HepG2 (cell line): Measurements from ENCODE around the gene CARMIL1. TPM values are rescaled to one million over a fixed set of nuclear protein-coding genes. Genes with fewer than 3 reads are reported as not detected.

Experiments
- ATAC-seq: fragments of 200-7000 bp; cut with Tn5 transposase; 3 replicates; pipeline ENCODE4 v1.9.1; 2020; ENCODE audit warnings: mild to moderate bottlenecking, moderate library complexity
- BruUV-seq: library from RNA; stranded (reverse); fragments of 400-500 nt; replicated peaks from 2 replicates; lab custom pipeline; 2021; lab: Mats Ljungman, UMichigan
- CTCF ChIA-PET: fragments of 300-600 bp; formaldehyde crosslinking; extraction: SDS; loops from one replicate; lab custom pipeline; 2021; ENCODE audit warnings: low total read pairs, inconsistent platforms, low intra/inter-chr PET ratio; lab: Yijun Ruan, JAX
- POLR2A ChIA-PET: fragments of 350-600 bp; sonication (Branson Sonifier 250); formaldehyde crosslinking; loops from one replicate; lab custom pipeline; 2020; ENCODE audit warnings: antibody characterized with exemption, inconsistent platforms; lab: Yijun Ruan, JAX
- DNase-seq: peaks from one replicate; pipeline ENCODE4 v3.0.0-alpha.2; 2015; ENCODE audit warnings: low spot score
- FAIRE-seq: peaks from 3 replicates; lab custom pipeline; 2011; peaks lifted over from hg19 to GRCh38; lab: Jason Lieb, UNC
- H2AFZ ChIP-seq: one replicate; pipeline ENCODE4 v1.6.1; 2011; ENCODE audit warnings: low read length, inconsistent platforms
- H3K27ac ChIP-seq: fragments of 300-600 bp; 3 replicates; pipeline ENCODE4 v1.8.0; 2011; ENCODE audit warnings: mixed run types, mild to moderate bottlenecking, mixed read lengths, low read length, inconsistent platforms; ENCODE audit not compliant: insufficient read depth; ENCODE audit errors: extremely low read length
- H3K27me3 ChIP-seq, 2 experiments: fragments of 200-600 bp in 1 of 2; 2 replicates in 1 of 2; 3 replicates in 1 of 2; pipeline versions ENCODE4 v1.6.0 to v1.8.0; 2011; ENCODE audit warnings: low read length in 2 of 2, mild to moderate bottlenecking in 2 of 2, moderate library complexity in 2 of 2, inconsistent platforms in 1 of 2; ENCODE audit not compliant: insufficient read depth in 2 of 2, control insufficient read depth in 1 of 2
- H3K36me3 ChIP-seq, 2 experiments: fragments of 200-600 bp in 1 of 2; replicated peaks in 1 of 2; 2 replicates in 1 of 2; 3 replicates in 1 of 2; pipeline versions ENCODE4 v1.5.1 to v1.8.0; 2011; ENCODE audit warnings: low read length in 2 of 2, inconsistent platforms in 1 of 2; ENCODE audit not compliant: insufficient read depth in 2 of 2, control insufficient read depth in 1 of 2
- H3K4me1 ChIP-seq: 2 replicates; pipeline ENCODE4 v1.5.1; 2012; ENCODE audit warnings: low read length, inconsistent platforms; ENCODE audit not compliant: insufficient read depth
- H3K4me2 ChIP-seq: 2 replicates; pipeline ENCODE4 v1.6.0; 2011; ENCODE audit warnings: low read depth, low read length, inconsistent platforms
- H3K4me3 ChIP-seq, 3 experiments: fragments of 200-600 bp in 1 of 3; sonication (generic), shearing (Covaris generic) in 1 of 3; replicated peaks in 1 of 3; 2 replicates each; pipeline ENCODE4 v1.5.1; 2011 to 2016; ENCODE audit warnings: low read length in 3 of 3, inconsistent platforms in 2 of 3, low read depth in 2 of 3, mild to moderate bottlenecking in 2 of 3, control low read depth in 1 of 3, mixed read lengths in 1 of 3; ENCODE audit not compliant: insufficient read depth in 1 of 3
- H3K79me2 ChIP-seq: one replicate; pipeline ENCODE4 v1.6.1; 2011; ENCODE audit warnings: low read length, inconsistent platforms; ENCODE audit not compliant: insufficient read depth
- H3K9ac ChIP-seq: 2 replicates; pipeline ENCODE4 v1.6.0; 2011; ENCODE audit warnings: mild to moderate bottlenecking, low read depth, low read length, inconsistent platforms; ENCODE audit not compliant: insufficient read depth
- H3K9me3 ChIP-seq: 2 replicates; pipeline ENCODE4 v1.5.1; 2012; ENCODE audit warnings: mild to moderate bottlenecking, low read length
- H4K20me1 ChIP-seq: 2 replicates; pipeline ENCODE4 v1.6.0; 2011; ENCODE audit warnings: inconsistent platforms, mild to moderate bottlenecking, low read length, moderate library complexity; ENCODE audit not compliant: insufficient read depth
- HNRNPK ChIP-seq: fragments of 200-400 bp; formaldehyde crosslinking; IDR thresholded peaks from 2 replicates; pipeline ENCODE4 v1.6.1; 2018; ENCODE audit warnings: low read length, low read depth, moderate library complexity, mild to moderate bottlenecking; ENCODE audit not compliant: poor library complexity, severe bottlenecking
- NFAT5 ChIP-seq: sonication (generic); formaldehyde crosslinking; IDR thresholded peaks from 2 replicates; pipeline ENCODE4 v1.4.0; 2020; ENCODE audit warnings: missing genetic modification reagents
- TAF1 ChIP-seq: sonication (generic); formaldehyde crosslinking; IDR thresholded peaks from 2 replicates; pipeline ENCODE4 v1.4.0; 2020; ENCODE audit warnings: missing genetic modification reagents
- WGBS: methylation state at CpG from one replicate; pipeline ENCODE4 v1.1.6; 2017; ENCODE audit warnings: low lambda C conversion rate; 5-methylcytosine and 5-hydroxymethylcytosine counted together
- in situ Hi-C: cut with HindIII; loops from 2 replicates; pipeline ENCODE4 v1.10.0; 2017; ENCODE audit warnings: low pct_unique_long_range_greater_than_20kb; ENCODE audit not compliant: extremely low pct_ligation_motif_present
- intact Hi-C: fragments of 100-400 bp; cut with micrococcal nuclease; formaldehyde crosslinking; loops from one replicate; pipeline ENCODE4 v1.10.0; 2022; ENCODE audit not compliant: unreplicated experiment
- polyA plus RNA-seq, 8 experiments: library from polyadenylated mRNA; depleted of rRNA in 3 of 8; stranded (reverse) in 7 of 8; unstranded in 1 of 8; fragments of >200 nt; fragmentation: Illumina TruSeq in 4 of 8; extraction: Trizol in 4 of 8; gene quantifications; 2 replicates each; pipeline versions ENCODE4 v1.2.1 to v1.2.3, GENCODE V29; 2011 to 2016; ENCODE audit warnings: low read depth in 4 of 8, missing spikeins in 1 of 8, mixed read lengths in 1 of 8; ENCODE audit not compliant: insufficient read depth in 1 of 8
- total RNA-seq, 5 experiments: library from RNA; depleted of rRNA; stranded (reverse); fragments of >200 nt; fragmentation: Illumina TruSeq; extraction: Trizol; gene quantifications; 2 replicates each; pipeline ENCODE4 v1.2.3, GENCODE V29; 2016; ENCODE audit warnings: low read depth in 1 of 5

Gene CARMIL1
- total and polyA plus RNA-seq, 2 of the 13 experiments (the other 11 are each of a cell fraction or from before 2014, with no cell fraction given): 1.8 to 2.6 TPM

- Histone ChIP-seq H3K9me3 (no peaks in the 10 kb centered on the region), H4K20me1 (no peaks in the 10 kb centered on the region), H3K4me3 (no peak overlapping the region), H3K27me3 (no peaks in the 10 kb centered on the region), H2AFZ (no peak overlapping the region), H3K79me2 (no peaks in the 10 kb centered on the region), H3K4me1 (peaks cover 2% of the 10 kb centered on the region), H3K4me2 (no peak overlapping the region), H3K9ac (no peak overlapping the region), H3K27ac (no peak overlapping the region), H3K36me3 (no peaks in the 10 kb centered on the region)
- FAIRE-seq (no peak), ATAC-seq (no peak), DNase-seq (no peak)
- CTCF ChIA-PET: no interaction called here
- no TSS peak for BruUV-seq
- POLR2A ChIA-PET: no interaction called here
- WGBS: 62% methylated on average over 4 of the region's 4 CpGs
- intact Hi-C loops (no loop called here), in situ Hi-C loops (no loop called here)
- TF ChIP-seq TAF1 (CRISPR knock-in tag) (no peak), NFAT5 (no peak), HNRNPK (peak; percentile 21)
Measured at GRCh38 chr6:25619217-25619616, 340.0 kb downstream of the CARMIL1 start.
